Measurements from ENCODE around the gene OR52D1. TPM values are rescaled to one million over a fixed set of nuclear protein-coding genes. Genes with fewer than 3 reads are reported as not detected.

The OR52D1 gene
- total and polyA plus RNA-seq, 2 of the 8 experiments (the other 6 are each of a cell fraction or from before 2014, with no cell fraction given): not detected

GRCh38 chr11:5534046-5534445, 45.6 kb downstream of the OR52D1 start:
- no peak overlapping the region for H3K18ac ChIP-seq (ENCODE audit: extremely low read depth, low read length)
- H3K4me1 ChIP-seq (replicated peaks in 1 of 4; ENCODE audit: control insufficient read depth in 3 of 4, insufficient read depth in 4 of 4, low read length in 3 of 4): no peaks in the 10 kb centered on the region
- H3K23ac ChIP-seq (ENCODE audit: insufficient read length): no peak overlapping the region
- WGBS, 2 experiments (ENCODE audit: extremely low coverage in 1 of 2, insufficient coverage in 1 of 2, insufficient read length in 1 of 2, insufficient replicate concordance in 2 of 2, low coverage in 1 of 2, low lambda C conversion rate in 2 of 2, missing lambda C conversion rate in 1 of 2): 85% methylated on average over 1 of the region's 1 CpG; no CpG with 5 or more reads in 1 of the 2 experiments
- H3K9ac ChIP-seq (replicated peaks in 1 of 4; ENCODE audit: extremely low read depth in 1 of 4, low read depth in 3 of 4, low read length in 3 of 4): no peak overlapping the region
- no peak overlapping the region for H2BK12ac ChIP-seq (ENCODE audit: low read depth, low read length)
- no peaks in the 10 kb centered on the region for H4K20me1 ChIP-seq (replicated peaks in 1 of 2; ENCODE audit: control insufficient read depth in 1 of 2, insufficient read depth in 2 of 2, low read length in 2 of 2)
- DNase-seq (ENCODE audit: low read depth in 1 of 2, low spot score in 2 of 2) (no peak), FAIRE-seq (no peak)
- H3K4ac ChIP-seq (replicated peaks; ENCODE audit: insufficient read length, low read depth, low read length): no peak overlapping the region
- no peak overlapping the region for H2BK15ac ChIP-seq (ENCODE audit: low read length)
- no peak overlapping the region for H4K91ac ChIP-seq (replicated peaks; ENCODE audit: insufficient read length, low read length)
- no peak overlapping the region for H2AK5ac ChIP-seq (ENCODE audit: low read depth, low read length)
- H3K9me3 ChIP-seq (ENCODE audit: insufficient read depth in 2 of 2, low read depth in 1 of 2, low read length in 1 of 2): no peaks in the 10 kb centered on the region
- H3K56ac ChIP-seq (replicated peaks; ENCODE audit: insufficient read length, low read depth, low read length): no peak overlapping the region
- H3K36me3 ChIP-seq (ENCODE audit: control insufficient read depth in 2 of 4, insufficient read depth in 4 of 4, low read length in 3 of 4): no peaks in the 10 kb centered on the region
- H3K14ac ChIP-seq (ENCODE audit: insufficient read length): no peak overlapping the region
- H3K4me2 ChIP-seq (ENCODE audit: insufficient read depth in 1 of 2, low read depth in 2 of 2, low read length in 2 of 2): no peak overlapping the region
- H4K5ac ChIP-seq (ENCODE audit: insufficient read length, low read depth, low read length): no peak overlapping the region
- H3K79me2 ChIP-seq (ENCODE audit: control insufficient read depth in 1 of 2, insufficient read depth in 2 of 2, low read length in 2 of 2): no peaks in the 10 kb centered on the region
- no peak overlapping the region for H3K4me3 ChIP-seq (ENCODE audit: extremely low read depth in 1 of 4, insufficient read depth in 2 of 4, low read depth in 3 of 4, low read length in 4 of 4)
- no peak overlapping the region for H2BK20ac ChIP-seq (ENCODE audit: low read length)
- no peak overlapping the region for H2BK5ac ChIP-seq (ENCODE audit: low read depth, low read length)
- H3K27me3 ChIP-seq (replicated peaks in 1 of 4; ENCODE audit: control insufficient read depth in 3 of 4, extremely low read depth in 1 of 4, insufficient read depth in 3 of 4, low read length in 3 of 4): no peaks in the 10 kb centered on the region; a peak in 1 of 7 replicates
- no peak overlapping the region for H2BK120ac ChIP-seq (replicated peaks; ENCODE audit: low read depth, low read length)
- no peaks in the 10 kb centered on the region for H3K79me1 ChIP-seq (ENCODE audit: low read depth, low read length)
- no peak overlapping the region for H3K27ac ChIP-seq (ENCODE audit: low read depth, low read length)
- H2AFZ ChIP-seq (ENCODE audit: low read length): no peak overlapping the region
- ChIA-PET CTCF (ENCODE audit: partially characterized antibody) (interaction anchor here (1.4 kb wide), 1 partner anchor 11 kb away, joined by 3 read pairs; no protein-coding TSS in a partner anchor), POLR2A (ENCODE audit: partially characterized antibody) (no interaction called here)
- H4K8ac ChIP-seq (ENCODE audit: extremely low read depth, insufficient read depth, low read length): no peak overlapping the region
- H3K23me2 ChIP-seq (ENCODE audit: low read depth, low read length): no peaks in the 10 kb centered on the region
- no peak for TF ChIP-seq BCL11A (IDR thresholded peaks at IDR 0.05; ENCODE audit: low read depth in 2 of 2, low read length in 2 of 2)
- no peak for TF ChIP-seq RFX5 (IDR thresholded peaks at IDR 0.05; ENCODE audit: borderline replicate concordance, low read depth, low read length)
- no peak for TF ChIP-seq RAD21 (IDR thresholded peaks at IDR 0.05 in 1 of 2, conservative IDR thresholded peaks at IDR 0.05 in 1 of 2; ENCODE audit: low read depth in 2 of 2, low read length in 2 of 2)
- TF ChIP-seq KDM1A (IDR thresholded peaks at IDR 0.05; ENCODE audit: borderline replicate concordance, low read length): no peak
- no peak for TF ChIP-seq ZNF274 (IDR thresholded peaks at IDR 0.05; ENCODE audit: borderline replicate concordance, extremely low read depth, low read length)
- no peak for TF ChIP-seq PHF8 (conservative IDR thresholded peaks at IDR 0.05; ENCODE audit: low read depth, low read length)
- TF ChIP-seq TBP (IDR thresholded peaks at IDR 0.05; ENCODE audit: low read depth, low read length): no peak
- TF ChIP-seq RXRA (IDR thresholded peaks at IDR 0.05; ENCODE audit: insufficient read depth, low read depth, low read length): no peak
- no peak for TF ChIP-seq CBX5 (IDR thresholded peaks at IDR 0.05; ENCODE audit: low read depth, low read length)
- no peak for TF ChIP-seq RBBP5 (IDR thresholded peaks at IDR 0.05; ENCODE audit: borderline replicate concordance, low read depth, low read length)
- no peak for TF ChIP-seq MAX (IDR thresholded peaks at IDR 0.05)
- no peak for TF ChIP-seq BACH1 (IDR thresholded peaks at IDR 0.05; ENCODE audit: low read length)
- no peak for TF ChIP-seq HDAC2 (IDR thresholded peaks at IDR 0.05; ENCODE audit: borderline replicate concordance in 1 of 2, low read depth in 2 of 2, low read length in 2 of 2)
